ENCODE measurements around the gene ZNF511. TPM values are rescaled to one million over a fixed set of nuclear protein-coding genes. Genes with fewer than 3 reads are reported as not detected.

ZNF511 gene
- total RNA-seq, 1 experiment from 2014 or later: 69.6 TPM

GRCh38 chr10:133324198-133324792 lies 15.6 kb downstream of the ZNF511 start:
- ChIA-PET CTCF (interaction anchor here (0.5 to 2.0 kb wide), 8 partner anchors 9 to 578 kb away, joined by 3 to 14 read pairs (median 6); partner anchors contain the start of genes FUOM and PRAP1), POLR2A (no interaction called here)
- Mint-ChIP-seq H3K9me3 (peaks cover 8% of the 10 kb centered on the region), H3K4me3 (no peak overlapping the region; the same call in 1 of the 2 replicates), H3K27me3 (ENCODE audit: low read depth) (peaks cover 61% of the 10 kb centered on the region), H3K4me1 (peaks cover 12% of the 10 kb centered on the region), H3K36me3 (0 out of 2 replicates have a peak, but pooled peaks cover 2% of the 10 kb centered on the region), H3K27ac (no peak overlapping the region)
- TF ChIP-seq ZNF121 (CRISPR knock-in tag; IDR thresholded peaks at IDR 0.05): peak; percentile 46; the same call in 1 of the 2 replicates
- no peak for TF ChIP-seq JAZF1 (CRISPR knock-in tag; IDR thresholded peaks at IDR 0.05)
- TF ChIP-seq PRDM15 (CRISPR knock-in tag; IDR thresholded peaks at IDR 0.05): peak; percentile 76; the same call in 1 of the 2 replicates
- TF ChIP-seq, protein P1, sequence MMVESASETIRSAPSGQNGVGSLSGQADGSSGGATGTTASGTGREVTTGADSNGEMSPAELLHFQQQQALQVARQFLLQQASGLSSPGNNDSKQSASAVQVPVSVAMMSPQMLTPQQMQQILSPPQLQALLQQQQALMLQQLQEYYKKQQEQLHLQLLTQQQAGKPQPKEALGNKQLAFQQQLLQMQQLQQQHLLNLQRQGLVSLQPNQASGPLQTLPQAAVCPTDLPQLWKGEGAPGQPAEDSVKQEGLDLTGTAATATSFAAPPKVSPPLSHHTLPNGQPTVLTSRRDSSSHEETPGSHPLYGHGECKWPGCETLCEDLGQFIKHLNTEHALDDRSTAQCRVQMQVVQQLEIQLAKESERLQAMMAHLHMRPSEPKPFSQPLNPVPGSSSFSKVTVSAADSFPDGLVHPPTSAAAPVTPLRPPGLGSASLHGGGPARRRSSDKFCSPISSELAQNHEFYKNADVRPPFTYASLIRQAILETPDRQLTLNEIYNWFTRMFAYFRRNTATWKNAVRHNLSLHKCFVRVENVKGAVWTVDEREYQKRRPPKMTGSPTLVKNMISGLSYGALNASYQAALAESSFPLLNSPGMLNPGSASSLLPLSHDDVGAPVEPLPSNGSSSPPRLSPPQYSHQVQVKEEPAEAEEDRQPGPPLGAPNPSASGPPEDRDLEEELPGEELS (CRISPR knock-in tag; IDR thresholded peaks at IDR 0.05): no peak
- peak; percentile 61 for ATAC-seq
- DNase-seq (ENCODE audit: low spot score): peak; percentile 80

DNA sequence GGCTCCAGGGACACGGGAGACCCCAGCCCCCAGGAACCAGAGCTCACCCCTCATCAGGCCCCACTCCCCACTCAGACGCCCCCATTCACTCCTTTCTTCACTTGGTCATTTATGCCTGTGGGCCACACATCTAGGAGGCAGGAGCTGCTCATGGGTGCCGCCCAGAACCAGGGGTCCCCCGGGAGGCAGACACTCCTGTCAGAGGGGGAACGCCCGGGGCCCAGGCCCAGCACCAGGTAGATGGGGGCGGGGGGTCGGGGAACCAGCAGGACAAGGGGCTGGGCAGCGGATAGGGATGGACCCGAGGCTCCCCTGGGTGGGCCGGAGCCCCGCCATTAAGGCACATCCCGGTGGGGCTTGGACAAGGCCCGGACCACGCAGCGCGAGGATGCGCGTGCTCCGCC lies 16.1 kb downstream of the ZNF511 start:
- H3K27me3 Mint-ChIP-seq (ENCODE audit: low read depth): peaks cover 62% of the 10 kb centered on the region
- ATAC-seq (no peak), DNase-seq (ENCODE audit: low spot score) (no peak)
- peaks cover 8% of the 10 kb centered on the region for H3K9me3 Mint-ChIP-seq
- no peak overlapping the region for H3K27ac Mint-ChIP-seq
- H3K4me1 Mint-ChIP-seq: peaks cover 14% of the 10 kb centered on the region
- no peak overlapping the region for H3K4me3 Mint-ChIP-seq
- ChIA-PET CTCF (interaction anchor here (0.5 to 2.0 kb wide), 7 partner anchors 10 to 579 kb away, joined by 4 to 14 read pairs (median 7); partner anchors contain the start of genes FUOM and PRAP1), POLR2A (no interaction called here)
- TF ChIP-seq RELA (CRISPR knock-in tag; IDR thresholded peaks at IDR 0.05; ENCODE audit: borderline replicate concordance) (0 out of 2 replicates have a peak, but pooled peaks have one; percentile 5), NFYB (CRISPR knock-in tag; conservative IDR thresholded peaks at IDR 0.05; ENCODE audit: low read depth) (no peak), KAT7 (CRISPR knock-in tag; IDR thresholded peaks at IDR 0.05; ENCODE audit: borderline replicate concordance) (no peak), CBFB (CRISPR knock-in tag; IDR thresholded peaks at IDR 0.05; ENCODE audit: low read depth) (no peak), GRHL2 (CRISPR knock-in tag; IDR thresholded peaks at IDR 0.05; ENCODE audit: insufficient replicate concordance, severe bottlenecking) (no peak), USF1 (CRISPR knock-in tag; IDR thresholded peaks at IDR 0.05) (no peak), PRDM15 (CRISPR knock-in tag; IDR thresholded peaks at IDR 0.05) (peak; percentile 24; the same call in 1 of the 2 replicates)
- H3K36me3 Mint-ChIP-seq: 0 out of 2 replicates have a peak, but pooled peaks cover 2% of the 10 kb centered on the region
